Lower leg skin (tissue), 4 donors: ENCODE results near the gene TAF11. TPM values are rescaled to one million over a fixed set of nuclear protein-coding genes. Genes with fewer than 3 reads are reported as not detected.

Experiments
- DNase-seq, 2 donors: peaks; one replicate each; pipeline ENCODE4 v3.0.0-alpha.2; 2019; ENCODE audit warnings: low spot score in 2 of 2
- H3K4me3 ChIP-seq: fragments of 200-600 bp; sonication (generic); 2 replicates; pipeline ENCODE4 v1.5.1; 2017; ENCODE audit warnings: mild to moderate bottlenecking, low read depth; ENCODE audit not compliant: poor library complexity, severe bottlenecking
- CTCF ChIP-seq, 3 donors: fragments of 450-650 bp; IDR thresholded peaks; one replicate each; pipeline ENCODE4 v1.5.1; 2016; ENCODE audit warnings: antibody characterized with exemption in 3 of 3, mild to moderate bottlenecking in 3 of 3, moderate library complexity in 2 of 3
- POLR2A ChIP-seq, 2 donors: fragments of 450-650 bp; IDR thresholded peaks; one replicate each; pipeline ENCODE4 v1.6.1; 2016 to 2017; ENCODE audit warnings: antibody characterized with exemption in 2 of 2, mild to moderate bottlenecking in 1 of 2, moderate library complexity in 1 of 2
- WGBS, 2 donors: methylation state at CpG; one replicate each; pipeline ENCODE4 v1.1.5; 2018; 5-methylcytosine and 5-hydroxymethylcytosine counted together
- intact Hi-C: fragments of 100-400 bp; cut with DNase I; formaldehyde crosslinking; loops from one replicate; pipeline ENCODE4 v1.15.0; 2023; ENCODE audit warnings: low total_unique reads
- total RNA-seq, 4 donors: library from RNA; depleted of rRNA; stranded (reverse); fragments of >200 nt; gene quantifications; one replicate each; pipeline ENCODE4 v1.1.0, GENCODE V29; 2016

Gene TAF11
- total RNA-seq, 4 donors from 2014 or later = 14.5 to 23.1 (median 18.1) TPM

GRCh38 chr6:34837528-34837927, 50.3 kb downstream of the TAF11 start:
- no peak for TF ChIP-seq POLR2A (IDR thresholded peaks at IDR 0.05)
- no peak for TF ChIP-seq CTCF (IDR thresholded peaks at IDR 0.05)
- no peak overlapping the region for H3K4me3 ChIP-seq
- intact Hi-C loops = no loop called here
- DNase-seq = no peak

GRCh38 chr6:34836451-34836850, 51.4 kb downstream of the TAF11 start:
- H3K4me3 ChIP-seq = no peak overlapping the region
- intact Hi-C loops = no loop called here
- no peak for TF ChIP-seq CTCF (IDR thresholded peaks at IDR 0.05)
- no peak for TF ChIP-seq POLR2A (IDR thresholded peaks at IDR 0.05)
- 61 to 67% methylated on average over 2 of the region's 2 CpGs for WGBS, 2 donors
- DNase-seq = no peak

GRCh38 chr6:34836008-34836407, 51.8 kb downstream of the TAF11 start:
- intact Hi-C loops = no loop called here
- no peak overlapping the region for H3K4me3 ChIP-seq
- TF ChIP-seq CTCF (IDR thresholded peaks at IDR 0.05) (no peak), POLR2A (IDR thresholded peaks at IDR 0.05) (no peak)
- DNase-seq = no peak
- WGBS, 2 donors = 84 to 97% methylated on average over 4 of the region's 4 CpGs

GRCh38 chr6:34834789-34835518, 52.9 kb downstream of the TAF11 start:
- no peak for DNase-seq
- TF ChIP-seq POLR2A (IDR thresholded peaks at IDR 0.05) (no peak), CTCF (IDR thresholded peaks at IDR 0.05) (no peak)
- intact Hi-C loops = no loop called here
- H3K4me3 ChIP-seq = no peak overlapping the region
- WGBS, 2 donors = 80 to 82% methylated on average over 4 of the region's 4 CpGs

GRCh38 chr6:34832942-34833341, 54.9 kb downstream of the TAF11 start:
- intact Hi-C loops = no loop called here
- WGBS, 2 donors = 88 to 97% methylated on average over 1 of the region's 1 CpG
- DNase-seq = no peak
- no peak overlapping the region for H3K4me3 ChIP-seq
- TF ChIP-seq POLR2A (IDR thresholded peaks at IDR 0.05) (no peak), CTCF (IDR thresholded peaks at IDR 0.05) (no peak)

GRCh38 chr6:34829137-34829536, 58.7 kb downstream of the TAF11 start:
- TF ChIP-seq POLR2A (IDR thresholded peaks at IDR 0.05) (no peak), CTCF (IDR thresholded peaks at IDR 0.05) (no peak)
- no peak overlapping the region for H3K4me3 ChIP-seq
- WGBS, 2 donors = 61 to 77% methylated on average over 2 of the region's 2 CpGs
- intact Hi-C loops = no loop called here
- DNase-seq = no peak
